ENCODE results near the gene BRWD1. TPM values are rescaled to one million over a fixed set of nuclear protein-coding genes. Genes with fewer than 3 reads are reported as not detected.

The BRWD1 gene
- total and polyA plus RNA-seq, 2 of the 8 experiments (the other 6 are each of a cell fraction or from before 2014, with no cell fraction given), result 9.3 to 45.2 TPM

DNA sequence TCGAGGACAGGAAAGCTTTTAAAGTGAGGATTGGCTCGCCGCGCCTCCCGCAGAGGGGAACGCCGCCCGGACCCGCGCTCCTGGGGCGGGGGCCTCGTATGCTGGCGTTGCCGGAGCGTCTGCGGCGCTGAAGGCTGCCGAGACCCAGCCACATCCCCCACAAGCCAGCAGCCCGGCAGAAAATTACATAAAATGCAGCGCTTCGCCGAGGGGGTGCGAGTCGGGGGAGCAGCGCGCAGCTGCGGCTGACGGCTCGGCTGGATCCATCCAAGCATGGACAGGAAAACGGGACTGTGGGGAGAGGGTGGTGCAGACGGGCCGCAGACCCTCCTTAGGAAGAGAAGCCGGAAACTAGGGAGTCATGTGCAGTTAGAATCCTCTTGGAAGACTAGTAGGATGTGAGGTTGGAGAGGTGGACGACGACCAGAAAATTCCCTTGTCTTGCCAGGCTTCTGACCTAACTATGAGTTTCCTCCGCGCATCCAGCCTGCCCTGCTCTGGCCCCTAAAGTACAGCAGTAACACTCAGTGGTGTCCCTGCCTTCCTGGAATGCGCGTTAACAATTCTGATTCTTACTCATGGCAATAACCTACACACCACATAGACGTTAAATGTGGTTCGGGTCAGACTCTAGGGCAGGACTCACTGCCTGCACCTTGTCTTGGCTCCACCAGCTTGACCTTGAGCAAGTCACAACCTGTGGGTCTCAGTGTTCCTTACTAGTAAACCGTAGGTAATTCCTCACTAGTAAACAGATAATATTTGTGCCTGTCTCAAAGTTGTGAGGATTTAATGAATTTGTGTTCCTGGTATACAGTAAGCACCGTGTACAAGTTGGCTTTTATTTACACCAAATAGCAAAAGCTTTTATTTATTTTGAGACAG is 953 bp upstream of the BRWD1 start (continued):
- TF ChIP-seq KDM5A (IDR thresholded peaks at IDR 0.05; ENCODE audit: low read length) (no peak), KDM4A (IDR thresholded peaks at IDR 0.05; ENCODE audit: low read depth, low read length, severe bottlenecking) (peak; percentile 13), GTF2F1 (IDR thresholded peaks at IDR 0.05; ENCODE audit: borderline replicate concordance, low read depth, low read length) (no peak), BRCA1 (IDR thresholded peaks at IDR 0.05; ENCODE audit: low read depth, low read length) (no peak), YY1 (IDR thresholded peaks at IDR 0.05; ENCODE audit: low read depth, low read length) (no peak), CREB1 (IDR thresholded peaks at IDR 0.05) (no peak), POLR2A (IDR thresholded peaks at IDR 0.05; ENCODE audit: control extremely low read depth in 1 of 2, low read depth in 2 of 2, low read length in 2 of 2) (peak in 1 of 2 experiments; percentile 78; a peak in 1 of 3 replicates), PHF8 (conservative IDR thresholded peaks at IDR 0.05; ENCODE audit: low read depth, low read length) (0 out of 2 replicates have a peak, but pooled peaks have one; percentile 73), CHD1 (IDR thresholded peaks at IDR 0.05; ENCODE audit: low read depth, low read length) (no peak), SP2 (IDR thresholded peaks at IDR 0.05; ENCODE audit: low read length) (no peak), RAD21 (IDR thresholded peaks at IDR 0.05 in 1 of 2, conservative IDR thresholded peaks at IDR 0.05 in 1 of 2; ENCODE audit: low read depth in 2 of 2, low read length in 2 of 2) (no peak)
- TF ChIP-seq, protein P1, sequence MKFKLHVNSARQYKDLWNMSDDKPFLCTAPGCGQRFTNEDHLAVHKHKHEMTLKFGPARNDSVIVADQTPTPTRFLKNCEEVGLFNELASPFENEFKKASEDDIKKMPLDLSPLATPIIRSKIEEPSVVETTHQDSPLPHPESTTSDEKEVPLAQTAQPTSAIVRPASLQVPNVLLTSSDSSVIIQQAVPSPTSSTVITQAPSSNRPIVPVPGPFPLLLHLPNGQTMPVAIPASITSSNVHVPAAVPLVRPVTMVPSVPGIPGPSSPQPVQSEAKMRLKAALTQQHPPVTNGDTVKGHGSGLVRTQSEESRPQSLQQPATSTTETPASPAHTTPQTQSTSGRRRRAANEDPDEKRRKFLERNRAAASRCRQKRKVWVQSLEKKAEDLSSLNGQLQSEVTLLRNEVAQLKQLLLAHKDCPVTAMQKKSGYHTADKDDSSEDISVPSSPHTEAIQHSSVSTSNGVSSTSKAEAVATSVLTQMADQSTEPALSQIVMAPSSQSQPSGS (IDR thresholded peaks at IDR 0.05; ENCODE audit: low read length), result no peak

Data from H1 (cell line).